Fibroblast of pulmonary artery (primary cell): ENCODE data around the gene GLP2R.

ENCODE experiments used
- DNase-seq: peaks from one replicate; pipeline ENCODE4 v3.0.0-alpha.2; 2010; ENCODE audit warnings: low read depth
- H3K4me3 ChIP-seq: replicated peaks from 2 replicates; pipeline ENCODE4 v1.5.1; 2011; ENCODE audit warnings: low read depth, mild to moderate bottlenecking, control low read depth, low read length, moderate library complexity
- CTCF ChIP-seq: IDR thresholded peaks from 2 replicates; pipeline ENCODE4 v1.5.1; 2011; ENCODE audit warnings: mild to moderate bottlenecking, control low read depth, low read length, inconsistent platforms; ENCODE audit errors: missing control alignments

Gene GLP2R

GRCh38 chr17:9802294-9802693 is 23.4 kb upstream of the GLP2R start:
- TF ChIP-seq CTCF, result no peak
- no peak overlapping the region for H3K4me3 ChIP-seq
- no peak for DNase-seq

- DNase-seq, result no peak
Observed at GRCh38 chr17:9802697-9803096, 23.0 kb upstream of the GLP2R start.

DNA sequence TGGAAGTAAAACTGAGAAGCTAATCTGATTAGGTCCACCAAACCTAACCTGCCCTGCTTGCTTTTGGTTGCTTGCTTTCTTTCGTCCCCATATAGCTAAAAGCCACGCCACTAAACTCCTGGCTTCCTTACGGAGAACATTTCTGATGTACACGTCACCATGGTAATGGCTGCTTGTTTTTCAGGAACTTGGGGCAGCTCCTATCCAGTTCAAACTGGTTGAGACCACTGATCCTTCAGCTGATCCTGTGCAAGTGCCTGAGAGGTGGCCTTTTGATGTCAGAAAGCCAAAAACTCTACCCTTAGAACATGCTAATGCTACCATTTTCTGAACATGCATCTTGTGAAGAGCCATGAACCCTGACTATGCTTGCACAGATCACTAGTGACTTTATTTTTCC is 20.0 kb upstream of the GLP2R start:
- no peak for DNase-seq
- TF ChIP-seq CTCF, result no peak
- no peak overlapping the region for H3K4me3 ChIP-seq

More at GRCh38 chr17:9802697-9803096, 23.0 kb upstream of the GLP2R start:
- TF ChIP-seq CTCF, result no peak
- no peak overlapping the region for H3K4me3 ChIP-seq

DNA sequence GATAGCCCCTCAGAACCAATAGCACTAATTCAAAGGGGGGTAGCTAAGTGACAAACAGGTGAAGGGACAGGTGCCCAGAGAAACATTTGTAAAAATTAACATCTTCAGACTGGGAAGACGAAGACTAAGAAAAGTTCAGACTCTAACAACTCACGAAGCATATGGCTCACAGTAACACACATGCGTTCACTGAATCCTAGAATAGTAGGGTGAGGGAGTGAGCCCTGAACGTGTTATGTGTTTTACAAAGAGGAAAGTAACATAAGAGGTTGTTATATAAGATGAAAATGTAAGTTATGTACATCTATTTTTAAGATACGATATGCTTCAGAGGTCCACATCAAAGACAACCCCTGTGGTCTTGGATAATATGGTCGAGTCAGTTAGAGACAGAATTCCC is 19.0 kb upstream of the GLP2R start:
- DNase-seq, result no peak
- H3K4me3 ChIP-seq, result no peak overlapping the region
- TF ChIP-seq CTCF, result no peak

DNA sequence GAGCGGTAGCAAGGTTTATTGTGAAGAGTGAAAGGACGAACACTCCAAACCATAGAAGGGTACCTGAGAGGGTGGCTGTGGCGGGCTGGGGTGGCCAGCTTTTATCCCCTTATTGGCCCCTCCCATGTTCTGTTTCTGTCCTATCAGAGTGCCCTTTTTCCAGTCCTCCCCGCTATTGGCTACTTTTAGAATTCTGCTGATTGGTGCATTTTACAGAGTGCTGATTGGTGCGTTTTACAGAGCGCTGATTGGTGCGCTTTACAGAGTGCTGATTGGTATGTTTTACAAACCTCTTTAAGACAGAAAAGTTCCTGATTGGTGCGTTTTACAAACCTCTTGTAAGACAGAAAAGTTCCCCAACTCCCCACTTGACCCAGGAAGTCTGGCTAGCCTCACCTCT is 16.3 kb upstream of the GLP2R start:
- no peak for DNase-seq
- no peak overlapping the region for H3K4me3 ChIP-seq
- no peak for TF ChIP-seq CTCF

- no peak for DNase-seq
- TF ChIP-seq CTCF, result no peak
- H3K4me3 ChIP-seq, result no peak overlapping the region
Observed at GRCh38 chr17:9810100-9810949, 15.4 kb upstream of the GLP2R start.

GRCh38 chr17:9811086-9811485 is 14.6 kb upstream of the GLP2R start:
- no peak for TF ChIP-seq CTCF
- H3K4me3 ChIP-seq, result no peak overlapping the region
- DNase-seq, result no peak
